Measurements from ENCODE around the gene APOA1.

APOA1 gene

DNA sequence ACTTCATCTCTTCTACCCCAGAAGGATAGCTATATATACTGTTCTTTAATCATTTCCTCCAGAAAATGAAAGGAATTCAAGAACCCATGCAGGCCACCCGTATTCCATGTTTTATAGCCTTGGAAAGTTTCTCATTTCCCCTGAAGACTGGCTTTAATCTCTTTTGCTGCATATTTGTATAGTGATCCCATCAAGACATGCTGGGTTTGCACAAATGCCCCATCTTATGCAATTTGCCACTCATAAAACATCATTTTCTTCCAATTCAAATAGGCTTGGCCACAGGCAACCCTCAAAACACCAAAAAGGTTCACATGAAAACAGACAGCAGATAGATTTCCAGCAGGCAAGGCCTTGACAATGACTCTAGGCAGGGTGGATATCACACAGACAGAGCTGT lies 28.3 kb upstream of the APOA1 start:
- Mint-ChIP-seq H3K27me3 (no peaks in the 10 kb centered on the region), H3K4me3 (no peak overlapping the region), H3K9me3 (no peaks in the 10 kb centered on the region), H3K36me3 (peaks cover 25% of the 10 kb centered on the region), H3K4me1 (no peaks in the 10 kb centered on the region), H3K27ac (no peak overlapping the region)

GRCh38 chr11:116864531-116864930 lies 27.1 kb upstream of the APOA1 start:
- H3K27ac Mint-ChIP-seq: no peak overlapping the region
- H3K4me1 Mint-ChIP-seq: no peaks in the 10 kb centered on the region
- no peak overlapping the region for H3K4me3 Mint-ChIP-seq

DNA sequence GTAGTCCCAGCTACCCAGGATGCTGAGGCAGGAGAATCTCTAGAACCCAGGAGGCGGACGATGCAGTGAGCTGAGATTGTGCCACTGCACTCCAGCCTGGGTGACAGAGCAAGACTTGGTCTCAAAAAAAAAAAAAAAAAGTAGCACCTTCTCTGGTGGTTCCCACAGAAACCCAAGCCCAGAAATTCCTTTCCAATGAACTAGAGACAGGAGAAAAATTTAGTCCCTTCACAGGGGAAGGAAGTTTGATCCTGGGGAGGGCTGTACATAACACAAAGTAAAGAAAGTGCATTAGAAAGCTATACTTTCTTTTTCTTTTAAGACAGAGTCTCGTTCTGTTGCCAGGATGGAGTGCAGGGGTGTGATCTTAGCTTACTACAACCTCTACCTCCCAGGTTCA lies 25.5 kb upstream of the APOA1 start:
- no peak overlapping the region for H3K27ac Mint-ChIP-seq
- no peak overlapping the region for H3K4me3 Mint-ChIP-seq
- H3K4me1 Mint-ChIP-seq: no peaks in the 10 kb centered on the region
- H3K36me3 Mint-ChIP-seq: peaks cover 18% of the 10 kb centered on the region
- H3K9me3 Mint-ChIP-seq: no peaks in the 10 kb centered on the region
- no peaks in the 10 kb centered on the region for H3K27me3 Mint-ChIP-seq

More at GRCh38 chr11:116864531-116864930, 27.1 kb upstream of the APOA1 start:
- Mint-ChIP-seq H3K9me3 (no peaks in the 10 kb centered on the region), H3K27me3 (no peaks in the 10 kb centered on the region), H3K36me3 (peaks cover 19% of the 10 kb centered on the region)

DNA sequence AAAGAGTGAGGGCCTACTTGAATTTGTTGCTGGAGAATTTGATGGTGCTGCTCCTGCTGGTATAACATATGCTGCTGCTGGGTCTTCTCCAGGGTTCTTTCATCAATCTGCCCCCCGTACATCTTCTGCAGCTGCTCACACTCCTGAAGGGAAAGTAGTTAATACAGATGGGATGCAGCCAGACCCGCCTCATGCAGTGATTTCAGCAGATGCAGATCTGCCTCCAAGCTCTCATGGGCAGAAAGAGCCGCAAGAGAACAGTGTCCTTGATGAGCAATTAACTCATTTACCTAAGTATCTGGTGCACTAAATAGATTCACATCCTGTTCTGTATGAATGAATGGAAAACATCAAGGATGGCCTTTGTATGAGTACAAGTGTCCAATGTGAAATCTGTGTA lies 24.8 kb upstream of the APOA1 start:
- Mint-ChIP-seq H3K36me3 (peaks cover 15% of the 10 kb centered on the region), H3K9me3 (no peaks in the 10 kb centered on the region), H3K27ac (no peak overlapping the region), H3K4me1 (peaks cover 1% of the 10 kb centered on the region), H3K27me3 (no peaks in the 10 kb centered on the region), H3K4me3 (no peak overlapping the region)

DNA sequence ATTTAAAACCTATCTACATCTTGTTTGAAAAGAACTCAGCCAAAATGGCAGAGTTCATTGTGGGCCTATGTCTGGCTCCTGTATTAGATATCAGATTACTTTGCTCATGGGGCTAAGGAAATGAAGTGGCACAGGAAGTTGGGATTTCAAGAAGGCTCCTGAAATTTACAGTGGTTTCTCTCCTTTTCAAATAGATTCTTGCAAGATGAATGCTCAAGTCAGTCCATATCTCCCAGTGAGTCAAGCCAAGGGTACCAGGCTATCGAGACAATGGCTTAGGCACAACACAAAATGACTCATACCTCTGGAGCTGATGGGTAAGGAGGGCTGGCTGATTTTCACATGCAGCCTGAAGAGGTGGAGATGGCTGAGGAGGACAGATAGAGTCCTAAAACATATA lies 24.1 kb upstream of the APOA1 start:
- H3K4me1 Mint-ChIP-seq: peaks cover 8% of the 10 kb centered on the region
- H3K9me3 Mint-ChIP-seq: no peaks in the 10 kb centered on the region
- no peak overlapping the region for H3K4me3 Mint-ChIP-seq
- H3K36me3 Mint-ChIP-seq: peaks cover 15% of the 10 kb centered on the region
- H3K27ac Mint-ChIP-seq: no peak overlapping the region
- no peaks in the 10 kb centered on the region for H3K27me3 Mint-ChIP-seq

DNA sequence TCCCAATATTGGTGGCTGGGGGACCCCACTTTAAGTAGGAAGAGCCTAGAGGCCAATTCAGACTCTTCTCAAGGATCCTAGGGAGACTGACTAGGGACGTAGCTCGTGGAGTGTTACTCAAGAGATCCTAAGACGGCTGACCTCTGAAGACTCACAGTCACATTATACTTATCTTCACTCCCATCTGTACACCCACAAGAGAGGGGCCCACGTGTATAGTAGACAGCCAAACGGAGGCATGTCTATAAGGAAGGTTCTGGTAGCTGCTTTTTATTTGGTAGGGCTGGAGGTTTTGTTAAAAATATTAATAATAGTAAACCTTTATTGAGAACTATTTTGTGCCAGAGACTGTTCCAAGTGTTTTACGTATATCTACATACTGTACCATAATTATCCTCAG lies 22.9 kb upstream of the APOA1 start:
- no peak overlapping the region for H3K27ac Mint-ChIP-seq
- no peaks in the 10 kb centered on the region for H3K9me3 Mint-ChIP-seq
- peaks cover 20% of the 10 kb centered on the region for H3K4me1 Mint-ChIP-seq
- H3K27me3 Mint-ChIP-seq: no peaks in the 10 kb centered on the region
- H3K4me3 Mint-ChIP-seq: no peak overlapping the region
- H3K36me3 Mint-ChIP-seq: peaks cover 13% of the 10 kb centered on the region

DNA sequence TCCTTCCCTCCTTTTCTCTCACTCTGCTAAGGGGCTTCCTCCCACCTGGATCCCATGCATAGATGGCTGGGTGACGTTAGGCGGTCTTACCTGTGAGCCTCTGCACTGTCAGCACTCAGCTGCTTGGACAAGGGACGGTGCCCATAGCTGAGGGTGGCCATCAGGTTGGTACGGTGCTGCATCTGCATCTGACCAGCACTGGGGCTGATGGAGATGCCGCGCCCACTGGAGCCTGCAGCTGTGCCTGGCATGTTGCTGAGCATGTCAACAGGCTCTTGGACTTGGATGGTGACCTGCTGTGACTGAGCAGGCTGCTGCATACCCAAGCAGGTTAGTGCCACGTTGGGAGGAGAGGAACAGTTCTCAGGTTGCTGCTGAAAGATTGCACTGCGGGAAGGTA lies 21.8 kb upstream of the APOA1 start:
- H3K9me3 Mint-ChIP-seq: no peaks in the 10 kb centered on the region
- no peak overlapping the region for H3K4me3 Mint-ChIP-seq
- H3K36me3 Mint-ChIP-seq: peaks cover 14% of the 10 kb centered on the region
- peaks cover 28% of the 10 kb centered on the region for H3K4me1 Mint-ChIP-seq
- no peaks in the 10 kb centered on the region for H3K27me3 Mint-ChIP-seq
- no peak overlapping the region for H3K27ac Mint-ChIP-seq

DNA sequence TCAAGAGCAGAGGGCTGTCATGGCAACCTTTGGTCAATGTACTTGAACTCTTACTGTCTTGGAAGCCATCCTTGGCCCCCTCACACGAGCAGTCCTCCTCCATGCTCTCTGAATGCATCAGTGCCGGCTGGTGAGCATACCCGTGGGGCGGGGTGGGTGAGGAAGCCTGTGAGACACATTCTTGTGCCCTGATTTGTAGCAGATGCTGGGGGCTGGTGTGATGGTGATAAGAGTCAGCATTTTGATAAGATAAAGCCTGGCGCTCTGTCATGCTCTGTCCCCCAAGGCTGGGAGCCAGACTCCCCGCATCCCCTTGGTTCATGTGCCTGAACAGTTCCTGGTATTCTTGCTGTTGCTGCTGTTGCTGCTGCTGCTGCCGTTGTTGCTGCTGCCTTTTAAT lies 20.5 kb upstream of the APOA1 start:
- Mint-ChIP-seq H3K36me3 (peaks cover 11% of the 10 kb centered on the region), H3K9me3 (no peaks in the 10 kb centered on the region), H3K27ac (no peak overlapping the region), H3K4me1 (peaks cover 40% of the 10 kb centered on the region), H3K27me3 (no peaks in the 10 kb centered on the region), H3K4me3 (no peak overlapping the region)

DNA sequence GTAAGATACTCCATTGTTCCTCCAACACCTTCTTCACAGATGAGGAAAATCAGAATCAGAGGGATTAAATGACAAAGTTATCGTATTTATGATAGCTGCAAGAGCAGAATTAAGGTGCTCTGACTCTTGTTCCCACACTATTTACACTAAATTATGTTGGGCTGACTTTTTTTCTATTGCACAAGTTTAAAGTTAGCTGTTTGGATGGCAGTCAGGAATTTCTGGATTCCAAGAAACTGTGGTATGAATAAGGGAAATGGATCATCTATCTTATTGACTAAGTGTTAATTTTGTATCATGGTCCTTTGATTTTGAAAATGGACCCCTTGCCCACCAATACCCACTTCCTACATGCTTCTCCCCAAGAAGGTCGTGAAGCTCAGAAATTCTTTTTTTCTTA lies 19.9 kb upstream of the APOA1 start:
- peaks cover 46% of the 10 kb centered on the region for H3K4me1 Mint-ChIP-seq
- H3K27ac Mint-ChIP-seq: no peak overlapping the region
- no peaks in the 10 kb centered on the region for H3K27me3 Mint-ChIP-seq
- H3K36me3 Mint-ChIP-seq: peaks cover 11% of the 10 kb centered on the region
- no peaks in the 10 kb centered on the region for H3K9me3 Mint-ChIP-seq
- H3K4me3 Mint-ChIP-seq: no peak overlapping the region

- peak overlapping the region; percentile 48 for H3K27ac Mint-ChIP-seq
- peaks cover 55% of the 10 kb centered on the region for H3K4me1 Mint-ChIP-seq
- peaks cover 7% of the 10 kb centered on the region for H3K36me3 Mint-ChIP-seq
- no peaks in the 10 kb centered on the region for H3K9me3 Mint-ChIP-seq
- no peaks in the 10 kb centered on the region for H3K27me3 Mint-ChIP-seq
- no peak overlapping the region for H3K4me3 Mint-ChIP-seq
Measured at GRCh38 chr11:116856423-116856822, 19.0 kb upstream of the APOA1 start.

- H3K36me3 Mint-ChIP-seq: peaks cover 4% of the 10 kb centered on the region
- H3K9me3 Mint-ChIP-seq: no peaks in the 10 kb centered on the region
- H3K4me1 Mint-ChIP-seq: peaks cover 61% of the 10 kb centered on the region
- peak overlapping the region; percentile 48 for H3K4me3 Mint-ChIP-seq
- H3K27me3 Mint-ChIP-seq: no peaks in the 10 kb centered on the region
- peak overlapping the region; percentile 77 for H3K27ac Mint-ChIP-seq
Measured at GRCh38 chr11:116855413-116855812, 18.0 kb upstream of the APOA1 start.

DNA sequence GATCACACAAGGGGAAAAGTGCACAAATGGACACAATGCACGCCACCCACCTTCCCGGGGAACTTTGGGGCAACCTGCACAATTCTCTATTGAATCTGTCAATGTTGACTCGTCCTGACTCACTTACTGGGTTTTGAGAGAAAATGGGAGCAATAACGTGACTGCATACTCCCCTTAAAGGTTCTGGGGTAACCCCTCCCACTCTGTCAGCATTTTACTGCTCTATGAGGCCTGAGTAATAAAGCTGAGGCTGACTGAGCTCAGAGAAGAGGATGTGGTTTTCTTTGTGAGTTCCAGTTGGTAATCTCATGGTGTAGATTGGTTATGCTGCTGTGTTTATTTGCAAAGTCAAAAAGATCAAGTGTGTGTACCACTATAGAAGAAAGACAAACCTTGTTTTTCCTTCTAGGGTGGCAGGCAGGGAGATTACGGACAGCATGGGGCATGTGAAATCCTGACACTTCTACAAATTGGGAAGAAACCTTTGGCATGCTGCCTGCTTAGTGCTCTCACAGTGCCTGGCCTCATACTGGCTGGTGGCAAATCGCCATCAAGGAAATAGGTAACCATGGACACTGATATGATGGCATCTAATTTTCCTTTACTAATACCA lies 16.1 kb upstream of the APOA1 start:
- Mint-ChIP-seq H3K27ac (peak overlapping the region; percentile 61), H3K9me3 (no peaks in the 10 kb centered on the region), H3K27me3 (no peaks in the 10 kb centered on the region), H3K4me1 (peaks cover 71% of the 10 kb centered on the region), H3K4me3 (peak overlapping the region; percentile 54), H3K36me3 (peaks cover 8% of the 10 kb centered on the region)

GRCh38 chr11:116852261-116853031 lies 15.0 kb upstream of the APOA1 start:
- Mint-ChIP-seq H3K9me3 (no peaks in the 10 kb centered on the region), H3K27ac (peak overlapping the region; percentile 81), H3K27me3 (no peaks in the 10 kb centered on the region), H3K4me1 (peaks cover 71% of the 10 kb centered on the region), H3K36me3 (peaks cover 8% of the 10 kb centered on the region), H3K4me3 (peak overlapping the region; percentile 54)

GRCh38 chr11:116851626-116852025 lies 14.2 kb upstream of the APOA1 start:
- Mint-ChIP-seq H3K4me1 (peaks cover 64% of the 10 kb centered on the region), H3K36me3 (peaks cover 10% of the 10 kb centered on the region), H3K4me3 (peak overlapping the region; percentile 54), H3K27me3 (no peaks in the 10 kb centered on the region), H3K9me3 (no peaks in the 10 kb centered on the region), H3K27ac (no peak overlapping the region)

- Mint-ChIP-seq H3K27ac (no peak overlapping the region), H3K4me3 (no peak overlapping the region), H3K36me3 (peaks cover 17% of the 10 kb centered on the region), H3K4me1 (peaks cover 46% of the 10 kb centered on the region), H3K9me3 (no peaks in the 10 kb centered on the region), H3K27me3 (no peaks in the 10 kb centered on the region)
Measured at GRCh38 chr11:116849486-116849885, 12.1 kb upstream of the APOA1 start.

DNA sequence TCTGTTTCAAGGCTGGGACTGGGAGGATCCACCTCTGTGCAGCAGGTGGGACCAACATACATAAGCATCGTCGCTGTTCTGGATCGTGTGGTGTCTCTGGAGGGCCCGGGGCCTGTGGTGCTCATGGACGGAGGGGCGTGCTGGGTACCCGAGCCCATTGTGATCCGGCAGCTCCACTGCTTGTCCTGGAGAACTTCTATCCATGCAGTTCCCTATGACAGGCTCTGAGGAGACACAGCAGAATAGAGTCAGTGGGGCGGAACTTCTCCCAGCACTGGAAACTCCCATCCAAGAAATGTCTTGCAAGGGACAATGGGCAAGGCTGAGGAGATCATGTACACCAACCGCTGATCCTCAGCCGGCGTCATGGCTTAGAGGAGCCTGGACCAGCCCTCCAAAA lies 11.6 kb upstream of the APOA1 start:
- H3K36me3 Mint-ChIP-seq: peaks cover 17% of the 10 kb centered on the region
- peaks cover 42% of the 10 kb centered on the region for H3K4me1 Mint-ChIP-seq
- H3K4me3 Mint-ChIP-seq: no peak overlapping the region
- H3K27me3 Mint-ChIP-seq: no peaks in the 10 kb centered on the region
- no peaks in the 10 kb centered on the region for H3K9me3 Mint-ChIP-seq
- no peak overlapping the region for H3K27ac Mint-ChIP-seq
